BLaER1 treated with 17β-estradiol and CSF1 and Interleukin-3, amounts not matched to agents 10 nM and 100 nM (cell line): ENCODE results near the gene HTR3B.
"Not testable (repeated sequence)": the region's sequence is repeated elsewhere in the genome, so short reads cannot be mapped to it uniquely, and the experiment has no call there.

Experiments used
- H3K27ac ChIP-seq, 11 experiments: shearing (Covaris generic); formaldehyde crosslinking; 2 replicates each; pipeline ENCODE4 v1.8.1; 2022
- H3K27me3 ChIP-seq, 11 experiments: shearing (Covaris generic); formaldehyde crosslinking; 2 replicates each; pipeline ENCODE4 v1.8.1; 2022
- H3K36me3 ChIP-seq, 11 experiments: shearing (Covaris generic); formaldehyde crosslinking; 2 replicates each; pipeline ENCODE4 v1.8.1; 2022
- H3K4me1 ChIP-seq, 10 experiments: shearing (Covaris generic); formaldehyde crosslinking; 2 replicates each; pipeline ENCODE4 v1.8.1; 2022
- H3K4me2 ChIP-seq, 11 experiments: shearing (Covaris generic); formaldehyde crosslinking; 2 replicates each; pipeline ENCODE4 v1.8.1; 2022
- H3K4me3 ChIP-seq, 10 experiments: shearing (Covaris generic); formaldehyde crosslinking; 2 replicates each; pipeline ENCODE4 v1.8.1; 2022
- H3K9ac ChIP-seq, 11 experiments: shearing (Covaris generic); formaldehyde crosslinking; 2 replicates each; pipeline ENCODE4 v1.8.1; 2022
- H3K9me3 ChIP-seq, 11 experiments: shearing (Covaris generic); formaldehyde crosslinking; replicated peaks in 1 of 11; 2 replicates each; pipeline ENCODE4 v1.8.1; 2022
- H4K20me1 ChIP-seq, 11 experiments: shearing (Covaris generic); formaldehyde crosslinking; 2 replicates each; pipeline ENCODE4 v1.8.1; 2022
- Cebpa-rat ChIP-seq, 11 experiments: shearing (Covaris generic); IDR thresholded peaks; 2 replicates each; pipeline ENCODE4 v1.8.1; 2022

Gene HTR3B

DNA sequence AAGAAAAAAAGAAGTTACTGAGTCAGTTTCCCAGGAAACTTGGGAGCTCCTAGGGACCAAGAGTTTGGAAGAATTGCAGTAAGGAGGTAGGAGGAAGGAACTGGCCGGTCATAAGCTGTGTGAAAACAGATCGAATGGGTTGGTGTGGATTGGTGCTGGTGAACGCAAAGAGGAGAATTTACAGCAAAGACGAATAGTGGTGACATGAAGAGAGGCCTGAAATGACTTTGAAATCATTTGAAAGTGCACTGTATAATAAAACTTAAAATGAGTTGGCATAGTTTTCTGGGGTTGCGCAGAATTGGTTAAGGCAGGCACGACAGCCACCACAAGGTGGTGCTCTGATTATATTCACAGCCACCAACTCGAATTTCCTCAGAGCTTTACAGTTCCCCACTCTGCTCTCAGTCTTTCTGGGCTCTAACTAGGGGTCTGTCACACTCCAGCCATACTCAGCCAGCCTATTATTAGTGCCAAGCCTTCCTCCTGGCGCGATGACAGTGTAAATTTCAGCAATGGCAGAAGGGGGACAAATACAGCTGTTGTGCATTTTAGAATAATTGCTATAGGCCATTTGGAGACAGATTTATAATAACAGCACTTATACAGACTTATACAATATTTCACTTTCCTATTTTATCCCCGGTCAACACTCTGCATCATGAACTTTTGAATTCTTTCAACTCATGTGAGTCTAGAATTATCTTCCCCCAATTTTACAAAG, 8.3 kb upstream of the HTR3B start:
- Histone ChIP-seq H4K20me1 (no peaks in the 10 kb centered on the region), H3K27me3 (no peaks in the 10 kb centered on the region), H3K4me3 (no peak overlapping the region), H3K9me3 (no peaks in the 10 kb centered on the region), H3K9ac (no peak overlapping the region), H3K4me2 (no peak overlapping the region), H3K4me1 (peaks cover 0 to 5% (median 4%) of the 10 kb centered on the region in 10 experiments; a peak in 7 of 20 replicates), H3K27ac (no peak overlapping the region), H3K36me3 (no peaks in the 10 kb centered on the region)
- TF ChIP-seq Cebpa-rat (IDR thresholded peaks at IDR 0.05): no peak

DNA sequence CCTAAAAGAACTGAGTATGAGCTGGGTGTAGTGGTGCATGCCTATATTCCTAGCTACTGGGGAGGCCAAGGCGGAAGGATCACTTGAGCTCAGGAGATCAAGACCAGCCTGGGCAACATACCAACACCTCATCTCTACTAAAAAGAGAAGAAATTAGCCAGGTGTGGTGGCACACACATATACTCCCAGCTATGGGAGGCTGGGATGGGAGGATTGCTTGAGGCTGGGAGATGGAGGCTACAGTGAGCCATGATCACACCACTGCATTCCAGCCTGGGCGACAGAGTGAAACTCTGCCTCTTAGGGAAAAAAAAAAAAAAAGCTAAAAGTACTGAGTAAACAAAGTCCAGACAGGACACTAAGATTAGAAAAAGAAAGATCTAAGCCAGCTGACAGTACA, 3.5 kb upstream of the HTR3B start:
- Histone ChIP-seq H4K20me1 (no peaks in the 10 kb centered on the region), H3K4me1 (no peaks in the 10 kb centered on the region), H3K27me3 (no peaks in the 10 kb centered on the region), H3K36me3 (no peaks in the 10 kb centered on the region), H3K9ac (no peak overlapping the region), H3K4me2 (no peak overlapping the region), H3K27ac (no peak overlapping the region), H3K9me3 (no peaks in the 10 kb centered on the region), H3K4me3 (no peak overlapping the region)
- no peak for TF ChIP-seq Cebpa-rat (IDR thresholded peaks at IDR 0.05)

DNA sequence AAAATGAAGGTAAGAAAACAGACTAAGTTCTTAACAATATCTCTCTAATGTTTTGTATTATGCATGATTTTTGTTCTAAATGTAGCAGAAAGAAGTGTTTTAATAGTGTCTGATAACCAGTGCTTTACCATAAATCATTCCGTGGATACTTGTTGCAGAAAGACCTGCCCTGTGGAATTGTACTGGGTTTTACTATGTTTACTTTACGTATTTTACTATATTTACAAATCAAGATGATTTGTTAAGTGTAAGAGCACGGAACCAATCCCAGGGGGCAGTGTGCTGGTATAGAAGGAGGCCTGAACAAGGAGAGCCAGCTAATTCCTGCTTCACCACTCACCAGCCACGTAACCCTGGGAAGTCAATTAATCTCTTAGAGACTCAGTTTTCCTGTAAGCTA, 1.4 kb downstream of the HTR3B start:
- H3K9me3 ChIP-seq: no peaks in the 10 kb centered on the region
- no peaks in the 10 kb centered on the region for H3K4me1 ChIP-seq
- no peaks in the 10 kb centered on the region for H4K20me1 ChIP-seq
- no peak for TF ChIP-seq Cebpa-rat (IDR thresholded peaks at IDR 0.05)
- H3K9ac ChIP-seq: no peak overlapping the region
- no peak overlapping the region for H3K4me3 ChIP-seq
- no peak overlapping the region for H3K4me2 ChIP-seq
- no peaks in the 10 kb centered on the region for H3K36me3 ChIP-seq
- H3K27me3 ChIP-seq: no peaks in the 10 kb centered on the region
- no peak overlapping the region for H3K27ac ChIP-seq

DNA sequence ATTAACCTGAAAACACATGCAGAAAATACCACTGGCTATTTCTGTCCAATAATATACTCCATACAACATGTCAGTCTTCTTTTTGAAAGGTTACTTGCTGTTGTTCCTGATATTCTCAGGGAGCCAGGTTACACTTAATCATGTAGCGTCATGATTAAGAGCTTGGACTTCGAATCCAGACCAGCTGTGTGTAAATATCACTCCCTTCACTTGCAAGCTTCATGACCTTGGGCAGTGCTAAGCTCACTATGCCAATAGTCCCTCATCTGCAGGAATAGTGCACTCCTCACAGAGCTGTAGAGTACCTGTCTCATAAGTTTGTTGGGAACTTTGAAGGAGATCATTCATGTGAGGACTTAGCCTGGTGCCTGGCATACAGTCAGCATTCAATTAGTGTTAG, 1.9 kb downstream of the HTR3B start:
- no peak for TF ChIP-seq Cebpa-rat (IDR thresholded peaks at IDR 0.05)
- H3K4me1 ChIP-seq: no peaks in the 10 kb centered on the region
- no peak overlapping the region for H3K9ac ChIP-seq
- no peak overlapping the region for H3K4me2 ChIP-seq
- H3K9me3 ChIP-seq: no peaks in the 10 kb centered on the region
- H3K4me3 ChIP-seq: no peak overlapping the region
- no peaks in the 10 kb centered on the region for H3K36me3 ChIP-seq
- no peaks in the 10 kb centered on the region for H4K20me1 ChIP-seq
- no peak overlapping the region for H3K27ac ChIP-seq
- no peaks in the 10 kb centered on the region for H3K27me3 ChIP-seq

DNA sequence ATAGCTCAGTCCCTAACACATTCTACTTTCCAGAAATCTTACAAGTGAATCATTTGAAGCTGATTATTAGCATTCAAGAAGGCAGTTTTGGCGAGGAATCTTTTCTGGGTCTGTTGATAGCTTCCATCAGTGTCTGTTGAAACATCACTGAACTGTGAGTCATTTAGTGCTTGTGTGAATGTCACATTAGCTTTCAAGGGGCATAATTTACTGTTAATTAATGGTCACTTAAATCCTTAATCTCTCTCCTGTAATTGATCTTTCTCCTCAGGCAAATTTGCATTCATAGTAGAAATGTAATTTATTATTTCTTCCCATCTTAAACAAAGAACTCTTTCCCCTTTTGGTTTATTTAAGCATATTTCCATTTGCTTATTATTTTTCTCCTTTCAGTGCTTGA, 2.6 kb downstream of the HTR3B start:
- no peak overlapping the region for H3K4me3 ChIP-seq
- H3K27me3 ChIP-seq: no peaks in the 10 kb centered on the region
- H3K36me3 ChIP-seq: no peaks in the 10 kb centered on the region
- H3K27ac ChIP-seq: no peak overlapping the region
- no peak for TF ChIP-seq Cebpa-rat (IDR thresholded peaks at IDR 0.05)
- H3K9ac ChIP-seq: no peak overlapping the region
- H3K4me1 ChIP-seq: no peaks in the 10 kb centered on the region
- no peak overlapping the region for H3K4me2 ChIP-seq
- no peaks in the 10 kb centered on the region for H3K9me3 ChIP-seq
- no peaks in the 10 kb centered on the region for H4K20me1 ChIP-seq

DNA sequence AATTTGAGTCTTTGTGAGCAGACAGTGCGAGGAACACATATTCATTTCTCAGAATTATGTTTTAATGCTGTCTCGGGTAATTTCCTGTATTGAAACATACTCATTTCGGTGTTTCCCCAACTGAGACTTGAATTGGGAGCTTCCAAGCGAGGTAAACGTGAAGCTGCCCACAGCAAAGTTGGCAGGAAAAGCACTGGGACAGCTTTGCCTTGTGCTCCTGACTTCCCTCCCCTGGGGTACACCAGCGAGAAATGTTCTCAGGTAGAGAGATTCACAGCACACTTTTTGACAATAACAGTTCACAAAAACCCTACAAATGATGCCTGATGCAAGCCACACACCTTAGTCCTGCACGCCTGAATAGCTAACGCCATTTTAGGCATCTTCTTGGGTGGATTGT, 3.1 kb downstream of the HTR3B start:
- Histone ChIP-seq H3K4me1 (no peaks in the 10 kb centered on the region), H3K9me3 (no peaks in the 10 kb centered on the region), H3K4me3 (no peak overlapping the region), H3K36me3 (no peaks in the 10 kb centered on the region), H3K27ac (no peak overlapping the region), H3K9ac (no peak overlapping the region), H3K27me3 (no peaks in the 10 kb centered on the region), H3K4me2 (no peak overlapping the region), H4K20me1 (no peaks in the 10 kb centered on the region)
- no peak for TF ChIP-seq Cebpa-rat (IDR thresholded peaks at IDR 0.05)

DNA sequence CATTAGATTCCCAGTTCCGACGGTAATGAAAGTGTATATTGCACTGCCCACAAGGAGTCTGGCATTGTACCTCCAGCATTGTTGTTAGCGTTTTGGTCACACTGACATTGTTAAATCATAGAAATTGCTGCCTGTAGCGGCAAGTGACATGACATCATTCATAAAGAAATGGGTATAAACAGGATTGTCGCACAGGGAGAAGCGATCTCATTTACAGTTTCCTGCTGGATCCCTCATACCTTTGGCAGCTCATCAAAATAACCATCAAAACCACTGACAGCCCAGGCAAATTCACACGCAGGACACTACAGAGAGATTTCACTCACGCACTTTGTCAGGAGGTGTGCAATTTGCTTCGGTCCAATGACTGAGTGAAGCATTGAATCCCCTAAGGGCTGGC, 3.5 kb downstream of the HTR3B start:
- Histone ChIP-seq H3K4me2 (no peak overlapping the region), H3K27me3 (no peaks in the 10 kb centered on the region), H3K36me3 (no peaks in the 10 kb centered on the region), H3K4me3 (no peak overlapping the region), H3K27ac (no peak overlapping the region), H3K9ac (no peak overlapping the region), H4K20me1 (no peaks in the 10 kb centered on the region), H3K9me3 (no peaks in the 10 kb centered on the region), H3K4me1 (no peaks in the 10 kb centered on the region)
- TF ChIP-seq Cebpa-rat (IDR thresholded peaks at IDR 0.05): no peak

DNA sequence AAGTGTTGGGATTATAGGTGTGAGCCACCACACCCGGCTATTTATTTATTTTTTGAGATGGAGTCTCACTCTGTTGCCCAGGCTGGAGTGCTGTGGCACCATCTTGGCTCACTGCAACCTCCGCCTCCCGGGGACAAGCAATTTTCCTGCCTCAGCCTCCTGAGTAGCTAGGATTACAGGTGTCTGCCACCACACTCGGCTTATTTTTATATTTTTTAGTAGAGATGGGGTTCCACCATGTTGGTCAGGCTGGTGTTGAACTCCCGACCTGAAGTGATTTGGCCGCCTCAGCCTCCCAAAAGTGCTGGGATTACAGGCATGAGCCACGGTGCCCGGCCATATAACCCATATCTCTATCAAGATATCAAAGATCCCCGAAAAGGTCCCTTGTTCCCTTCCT, 6.9 kb downstream of the HTR3B start:
- not testable (repeated sequence) for H3K4me3 ChIP-seq, H3K4me1 ChIP-seq, H3K27me3 ChIP-seq, H4K20me1 ChIP-seq, H3K4me2 ChIP-seq, H3K27ac ChIP-seq, H3K9ac ChIP-seq, H3K36me3 ChIP-seq, H3K9me3 ChIP-seq

DNA sequence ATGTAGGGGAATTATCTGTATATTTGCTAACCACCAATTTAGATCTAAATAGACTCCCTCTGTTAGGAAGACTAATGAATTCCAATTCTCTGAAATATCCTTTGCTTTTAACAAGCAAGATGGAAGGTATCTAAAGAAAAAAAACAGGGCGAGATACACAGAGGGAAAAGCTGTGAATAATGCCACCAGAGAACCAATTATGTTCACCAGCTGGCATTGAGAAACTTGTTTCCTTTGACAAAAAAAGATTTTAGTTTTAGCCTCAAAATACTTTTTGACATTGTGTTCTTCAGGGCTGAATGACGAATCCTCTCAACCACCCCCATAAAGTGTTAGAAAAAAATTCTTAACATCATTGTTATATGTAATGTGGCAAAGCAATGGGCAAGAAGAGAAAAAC, 19.0 kb downstream of the HTR3B start:
- Histone ChIP-seq H3K27ac (no peak overlapping the region), H3K4me2 (no peak overlapping the region), H3K4me3 (no peak overlapping the region), H3K9ac (no peak overlapping the region), H3K9me3 (no peaks in the 10 kb centered on the region), H3K27me3 (no peaks in the 10 kb centered on the region), H3K4me1 (peaks cover 0 to 6% (median 0%) of the 10 kb centered on the region in 10 experiments; a peak in 5 of 20 replicates), H3K36me3 (no peaks in the 10 kb centered on the region), H4K20me1 (no peaks in the 10 kb centered on the region)
- TF ChIP-seq Cebpa-rat (IDR thresholded peaks at IDR 0.05): no peak

DNA sequence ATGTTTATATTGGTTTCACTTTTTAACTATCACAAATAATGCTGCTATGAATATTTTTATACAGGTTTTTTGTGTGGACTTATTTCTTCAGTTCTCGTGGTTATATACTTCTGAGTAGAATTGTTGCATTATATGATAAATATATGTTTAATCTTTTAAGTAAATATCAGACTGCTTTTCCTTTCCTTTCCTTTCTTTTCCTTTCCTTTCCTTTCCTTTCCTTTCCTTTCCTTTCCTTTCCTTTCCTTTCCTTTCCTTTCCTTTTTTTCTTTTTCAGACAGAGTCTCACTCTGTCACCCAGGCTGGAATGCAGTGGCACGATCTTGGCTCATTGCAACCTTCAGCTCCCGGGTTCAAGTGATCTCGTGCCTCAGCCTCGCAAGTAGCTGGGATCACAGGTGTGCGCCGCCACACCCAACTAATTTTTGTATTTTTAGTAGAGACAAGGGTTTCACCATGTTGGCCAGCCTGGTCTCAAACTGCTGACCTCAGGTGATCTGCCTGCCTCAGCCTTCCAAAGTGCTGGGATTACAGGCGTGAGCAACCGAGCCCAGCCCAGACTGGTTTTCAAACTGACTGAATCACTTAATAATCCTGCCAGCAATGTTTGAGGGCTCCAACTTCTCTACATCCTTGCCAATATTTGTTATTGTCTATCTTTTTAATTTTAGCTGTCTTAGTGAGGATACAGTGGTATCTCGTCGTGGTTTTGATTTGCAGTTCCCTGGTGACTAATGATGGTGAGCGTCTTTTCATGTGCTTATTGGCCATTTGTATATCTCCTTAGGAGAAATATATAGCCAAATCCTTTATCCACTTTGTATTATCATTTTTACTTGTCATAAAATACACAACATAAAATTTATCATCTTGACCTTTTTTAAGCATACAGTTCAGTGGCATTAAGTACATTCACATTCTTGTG, 21.9 kb downstream of the HTR3B start:
- Histone ChIP-seq H3K4me3 (no peak overlapping the region), H3K27ac (no peak overlapping the region), H3K9ac (no peak overlapping the region), H3K4me2 (no peak overlapping the region), H3K4me1 (peaks cover 0 to 8% (median 0%) of the 10 kb centered on the region in 10 experiments; a peak in 5 of 20 replicates), H3K27me3 (no peaks in the 10 kb centered on the region), H4K20me1 (no peaks in the 10 kb centered on the region), H3K36me3 (no peaks in the 10 kb centered on the region), H3K9me3 (no peaks in the 10 kb centered on the region)
- TF ChIP-seq Cebpa-rat (IDR thresholded peaks at IDR 0.05): no peak
